ENCODE data around the gene RBMS3.
"Not testable (repeated sequence)": the region's sequence is repeated elsewhere in the genome, so short reads cannot be mapped to it uniquely, and the experiment has no call there.

Gene RBMS3

GRCh38 chr3:29312395-29312794, 31.5 kb downstream of the RBMS3 start:
- no peak for DNase-seq (ENCODE audit: low read depth)

GRCh38 chr3:29312960-29313452, 32.1 kb downstream of the RBMS3 start:
- no peak for DNase-seq (ENCODE audit: low read depth)

- DNase-seq (ENCODE audit: low read depth), result no peak
Measured at GRCh38 chr3:29313981-29314726, 33.3 kb downstream of the RBMS3 start.

GRCh38 chr3:29314727-29315088, 33.8 kb downstream of the RBMS3 start:
- DNase-seq (ENCODE audit: low read depth), result no peak

GRCh38 chr3:29317659-29318173, 36.8 kb downstream of the RBMS3 start:
- no peak for DNase-seq (ENCODE audit: low read depth)

GRCh38 chr3:29318251-29318650, 37.4 kb downstream of the RBMS3 start:
- DNase-seq (ENCODE audit: low read depth), result no peak

- no peak for DNase-seq (ENCODE audit: low read depth)
Measured at GRCh38 chr3:29319262-29319661, 38.4 kb downstream of the RBMS3 start.

- DNase-seq (ENCODE audit: low read depth), result no peak
Measured at GRCh38 chr3:29319798-29320197, 38.9 kb downstream of the RBMS3 start.

GRCh38 chr3:29322586-29322985, 41.7 kb downstream of the RBMS3 start:
- no peak for DNase-seq (ENCODE audit: low read depth)

GRCh38 chr3:29324180-29324651, 43.3 kb downstream of the RBMS3 start:
- peak; percentile 29 for DNase-seq (ENCODE audit: low read depth)

GRCh38 chr3:29326540-29326939, 45.7 kb downstream of the RBMS3 start:
- DNase-seq (ENCODE audit: low read depth), result not testable (repeated sequence)

- no peak for DNase-seq (ENCODE audit: low read depth)
Measured at GRCh38 chr3:29329986-29330890, 49.4 kb downstream of the RBMS3 start.

- DNase-seq (ENCODE audit: low read depth), result no peak
Measured at GRCh38 chr3:29331035-29331434, 50.2 kb downstream of the RBMS3 start.

GRCh38 chr3:29331456-29332194, 50.8 kb downstream of the RBMS3 start:
- no peak for DNase-seq (ENCODE audit: low read depth)

- DNase-seq (ENCODE audit: low read depth), result no peak
Measured at GRCh38 chr3:29332195-29332637, 51.3 kb downstream of the RBMS3 start.

- no peak for DNase-seq (ENCODE audit: low read depth)
Measured at GRCh38 chr3:29333576-29333975, 52.7 kb downstream of the RBMS3 start.

GRCh38 chr3:29334706-29335105, 53.8 kb downstream of the RBMS3 start:
- DNase-seq (ENCODE audit: low read depth), result no peak

- DNase-seq (ENCODE audit: low read depth), result peak; percentile 98
Measured at GRCh38 chr3:29335438-29335837, 54.6 kb downstream of the RBMS3 start.

GRCh38 chr3:29335943-29336342, 55.1 kb downstream of the RBMS3 start:
- peak; percentile 23 for DNase-seq (ENCODE audit: low read depth)

- no peak for DNase-seq (ENCODE audit: low read depth)
Measured at GRCh38 chr3:29337565-29337964, 56.7 kb downstream of the RBMS3 start.

- no peak for DNase-seq (ENCODE audit: low read depth)
Measured at GRCh38 chr3:29338377-29338776, 57.5 kb downstream of the RBMS3 start.

All from fibroblast of the conjunctiva (primary cell).